H1 (cell line): ENCODE measurements around the gene DIRAS2. TPM values are rescaled to one million over a fixed set of nuclear protein-coding genes. Genes with fewer than 3 reads are reported as not detected.

ENCODE experiments used
- CTCF ChIA-PET: fragments of 300-600 bp; sonication (Branson Sonifier 250); formaldehyde crosslinking; loops from one replicate; lab custom pipeline; 2021; ENCODE audit not compliant: partially characterized antibody; lab: Charles Lee
- POLR2A ChIA-PET: fragments of 300-600 bp; sonication (Branson Sonifier 250); formaldehyde crosslinking; loops from one replicate; lab custom pipeline; 2021; ENCODE audit warnings: inconsistent platforms; ENCODE audit not compliant: partially characterized antibody; lab: Charles Lee
- DNase-seq, 2 experiments: peaks; one replicate each; pipeline versions ENCODE4 v3.0.0 to v3.0.0-alpha.2; 2010 to 2022; ENCODE audit warnings: low spot score in 2 of 2, low read depth in 1 of 2, mixed read lengths in 1 of 2
- FAIRE-seq: peaks from 2 replicates; lab custom pipeline; 2011; peaks lifted over from hg19 to GRCh38; lab: Jason Lieb, UNC
- H2AFZ ChIP-seq: 2 replicates; pipeline ENCODE4 v1.8.1; 2012; ENCODE audit warnings: low read length, inconsistent platforms
- H2AK5ac ChIP-seq: 2 replicates; pipeline ENCODE4 v1.6.1; 2013; ENCODE audit warnings: low read depth, low read length
- H2BK120ac ChIP-seq: replicated peaks from 2 replicates; pipeline ENCODE3; 2013; ENCODE audit warnings: low read depth, low read length, inconsistent platforms
- H2BK12ac ChIP-seq: 2 replicates; pipeline ENCODE4 v1.6.1; 2013; ENCODE audit warnings: low read depth, low read length
- H2BK15ac ChIP-seq: 2 replicates; pipeline ENCODE4 v1.6.1; 2013; ENCODE audit warnings: low read length
- H2BK20ac ChIP-seq: 2 replicates; pipeline ENCODE4 v1.6.1; 2013; ENCODE audit warnings: low read length
- H2BK5ac ChIP-seq: 2 replicates; pipeline ENCODE4 v1.6.1; 2013; ENCODE audit warnings: low read depth, low read length
- H3K14ac ChIP-seq: 2 replicates; pipeline ENCODE4 v1.6.1; 2013; ENCODE audit warnings: inconsistent platforms; ENCODE audit not compliant: insufficient read length
- H3K18ac ChIP-seq: 2 replicates; pipeline ENCODE4 v1.6.1; 2013; ENCODE audit warnings: low read length; ENCODE audit errors: extremely low read depth
- H3K23ac ChIP-seq: 2 replicates; pipeline ENCODE4 v1.6.1; 2013; ENCODE audit warnings: inconsistent platforms; ENCODE audit not compliant: insufficient read length
- H3K23me2 ChIP-seq: 2 replicates; pipeline ENCODE4 v1.6.1; 2013; ENCODE audit warnings: low read depth, low read length
- H3K27ac ChIP-seq: 2 replicates; pipeline ENCODE4 v1.6.1; 2011; ENCODE audit warnings: low read depth, low read length, inconsistent platforms
- H3K27me3 ChIP-seq, 4 experiments: replicated peaks in 1 of 4; 1 replicate in 1 of 4; 2 replicates in 3 of 4; pipeline versions ENCODE4 v1.6.1 to v1.8.1; 2011 to 2013; ENCODE audit warnings: low read length in 3 of 4, mild to moderate bottlenecking in 3 of 4, inconsistent platforms in 2 of 4, mixed read lengths in 2 of 4, moderate library complexity in 1 of 4; ENCODE audit not compliant: control insufficient read depth in 3 of 4, insufficient read depth in 3 of 4; ENCODE audit errors: extremely low read depth in 1 of 4
- H3K36me3 ChIP-seq, 4 experiments: 2 replicates each; pipeline versions ENCODE4 v1.6.1 to v1.8.1; 2011 to 2013; ENCODE audit warnings: mild to moderate bottlenecking in 4 of 4, low read length in 3 of 4, moderate library complexity in 2 of 4, control low read depth in 1 of 4, inconsistent platforms in 1 of 4; ENCODE audit not compliant: insufficient read depth in 4 of 4, control insufficient read depth in 2 of 4
- H3K4ac ChIP-seq: replicated peaks from 2 replicates; pipeline ENCODE3; 2013; ENCODE audit warnings: low read length, low read depth, mixed read lengths, inconsistent platforms; ENCODE audit not compliant: insufficient read length
- H3K4me1 ChIP-seq, 4 experiments: replicated peaks in 1 of 4; 1 replicate in 1 of 4; 2 replicates in 3 of 4; pipeline versions ENCODE4 v1.6.1 to v1.8.1; 2011 to 2013; ENCODE audit warnings: low read length in 3 of 4, inconsistent platforms in 2 of 4, mixed read lengths in 1 of 4; ENCODE audit not compliant: insufficient read depth in 4 of 4, control insufficient read depth in 3 of 4
- H3K4me2 ChIP-seq, 2 experiments: 2 replicates each; pipeline versions ENCODE4 v1.6.1 to v1.8.1; 2011 to 2013; ENCODE audit warnings: low read depth in 2 of 2, low read length in 2 of 2, control low read depth in 1 of 2, inconsistent platforms in 1 of 2, mild to moderate bottlenecking in 1 of 2; ENCODE audit not compliant: insufficient read depth in 1 of 2
- H3K4me3 ChIP-seq, 4 experiments: fragments of 200-600, 300-600 bp in 1 of 4; sonication (generic), shearing (Covaris generic), sonication (Bioruptor Twin) in 1 of 4; 2 replicates each; pipeline versions ENCODE4 v1.5.1 to v1.8.1; 2011 to 2016; ENCODE audit warnings: low read length in 4 of 4, low read depth in 3 of 4, control low read depth in 2 of 4, inconsistent platforms in 2 of 4, mild to moderate bottlenecking in 2 of 4, mixed read lengths in 1 of 4, moderate library complexity in 1 of 4; ENCODE audit not compliant: insufficient read depth in 2 of 4; ENCODE audit errors: extremely low read depth in 1 of 4
- H3K56ac ChIP-seq: replicated peaks from 2 replicates; pipeline ENCODE3; 2013; ENCODE audit warnings: low read depth, mild to moderate bottlenecking, mixed read lengths, low read length, inconsistent platforms; ENCODE audit not compliant: insufficient read length
- H3K79me1 ChIP-seq: 2 replicates; pipeline ENCODE4 v1.6.1; 2013; ENCODE audit warnings: low read depth, low read length, control low read depth
- H3K79me2 ChIP-seq, 2 experiments: 2 replicates each; pipeline versions ENCODE4 v1.6.1 to v1.8.1; 2012 to 2013; ENCODE audit warnings: low read length in 2 of 2, mild to moderate bottlenecking in 2 of 2, inconsistent platforms in 1 of 2; ENCODE audit not compliant: insufficient read depth in 2 of 2, control insufficient read depth in 1 of 2
- H3K9ac ChIP-seq, 4 experiments: replicated peaks in 1 of 4; 1 replicate in 1 of 4; 2 replicates in 3 of 4; pipeline versions ENCODE4 v1.6.1 to v1.8.1; 2011 to 2013; ENCODE audit warnings: low read depth in 3 of 4, low read length in 3 of 4, control low read depth in 2 of 4, mild to moderate bottlenecking in 2 of 4, moderate library complexity in 2 of 4, inconsistent platforms in 1 of 4; ENCODE audit errors: extremely low read depth in 1 of 4
- H3K9me3 ChIP-seq, 2 experiments: 2 replicates each; pipeline versions ENCODE4 v1.6.1 to v1.8.1; 2012 to 2013; ENCODE audit warnings: mild to moderate bottlenecking in 2 of 2, moderate library complexity in 2 of 2, control low read depth in 1 of 2, inconsistent platforms in 1 of 2, low read depth in 1 of 2, low read length in 1 of 2, mixed read lengths in 1 of 2; ENCODE audit not compliant: insufficient read depth in 2 of 2
- H4K20me1 ChIP-seq, 2 experiments: replicated peaks in 1 of 2; 2 replicates each; pipeline versions ENCODE3 to v1.8.1; 2011 to 2013; ENCODE audit warnings: inconsistent platforms in 2 of 2, low read length in 2 of 2, mild to moderate bottlenecking in 1 of 2; ENCODE audit not compliant: insufficient read depth in 2 of 2, control insufficient read depth in 1 of 2
- H4K5ac ChIP-seq: 2 replicates; pipeline ENCODE4 v1.6.1; 2013; ENCODE audit warnings: low read length, low read depth, mixed read lengths, inconsistent platforms; ENCODE audit not compliant: insufficient read length
- H4K8ac ChIP-seq: 2 replicates; pipeline ENCODE4 v1.8.0; 2013; ENCODE audit warnings: mild to moderate bottlenecking, moderate library complexity, low read length, inconsistent platforms; ENCODE audit not compliant: insufficient read depth; ENCODE audit errors: extremely low read depth
- H4K91ac ChIP-seq: replicated peaks from 2 replicates; pipeline ENCODE3; 2013; ENCODE audit warnings: low read length, mixed read lengths, inconsistent platforms; ENCODE audit not compliant: insufficient read length
- FOSL1 ChIP-seq: IDR thresholded peaks from 2 replicates; pipeline ENCODE4 v1.6.1; 2011; ENCODE audit warnings: mild to moderate bottlenecking, low read depth, low read length, moderate library complexity; ENCODE audit not compliant: insufficient read depth
- PHF8 ChIP-seq: fragments of 200-600 bp; sonication (generic); conservative IDR thresholded peaks from 2 replicates; pipeline ENCODE4 v1.7.1; 2012; ENCODE audit warnings: low read depth, mild to moderate bottlenecking, inconsistent platforms, low read length, moderate library complexity
- RAD21 ChIP-seq, 2 experiments: IDR thresholded peaks in 1 of 2; conservative IDR thresholded peaks in 1 of 2; 2 replicates each; pipeline ENCODE4 v1.6.1; 2011; ENCODE audit warnings: low read depth in 2 of 2, low read length in 2 of 2, improper control_type of control experiment in 1 of 2, inconsistent platforms in 1 of 2, mild to moderate bottlenecking in 1 of 2, moderate library complexity in 1 of 2
- SAP30 ChIP-seq: fragments of 300-600 bp; sonication (generic); IDR thresholded peaks from 2 replicates; pipeline ENCODE4 v1.7.1; 2012; ENCODE audit warnings: low read length, moderate library complexity, mild to moderate bottlenecking, inconsistent platforms; ENCODE audit not compliant: insufficient read depth, insufficient replicate concordance
- SP1 ChIP-seq: IDR thresholded peaks from 2 replicates; pipeline ENCODE4 v1.6.1; 2011; ENCODE audit warnings: low read depth, low read length
- TBP ChIP-seq: IDR thresholded peaks from 2 replicates; pipeline ENCODE4 v1.6.1; 2011; ENCODE audit warnings: low read depth, low read length, improper control_type of control experiment
- WGBS, 2 experiments: shearing (Covaris generic) in 1 of 2; methylation state at CpG; one replicate each; pipeline versions ENCODE4 v1.1.6 to v1.1.7; 2013 to 2015; ENCODE audit warnings: low lambda C conversion rate in 2 of 2, mixed read lengths in 2 of 2, inconsistent platforms in 1 of 2, low coverage in 1 of 2, missing lambda C conversion rate in 1 of 2; ENCODE audit not compliant: insufficient replicate concordance in 2 of 2, insufficient coverage in 1 of 2, insufficient read length in 1 of 2; ENCODE audit errors: extremely low coverage in 1 of 2, missing lambda C conversion rate in 1 of 2; 5-methylcytosine and 5-hydroxymethylcytosine counted together
- polyA plus RNA-seq, 7 experiments: library from polyadenylated mRNA; depleted of rRNA in 3 of 7; stranded (reverse) in 5 of 7; unstranded in 2 of 7; fragments of >200 nt in 5 of 7; fragments of 200-250 nt in 2 of 7; gene quantifications; 1 replicate in 5 of 7; 2 replicates in 1 of 7; 4 replicates in 1 of 7; pipeline versions ENCODE4 v1.2.1 to v1.2.3, GENCODE V29; 2011 to 2013; ENCODE audit warnings: missing spikeins in 2 of 7, mixed read lengths in 2 of 7
- total RNA-seq: library from RNA; stranded (reverse); fragmentation: NEBNext Ultra II Directional; extraction: Animal tissue kit (Norgen Biotek cat#: 25700); gene quantifications from 2 replicates; pipeline ENCODE4 v1.2.1, GENCODE V29; 2021

Gene DIRAS2
- total and polyA plus RNA-seq, 2 of the 8 experiments (the other 6 are each of a cell fraction or from before 2014, with no cell fraction given), result 0.06 to 0.15 TPM

GRCh38 chr9:90612957-90613356 lies 29.7 kb downstream of the DIRAS2 start:
- DNase-seq, result no peak
- Histone ChIP-seq H2AK5ac (no peak overlapping the region), H3K36me3 (no peaks in the 10 kb centered on the region), H2BK12ac (no peak overlapping the region), H3K27me3 (no peaks in the 10 kb centered on the region), H3K27ac (no peak overlapping the region), H3K18ac (no peak overlapping the region), H3K4ac (no peak overlapping the region), H4K8ac (no peak overlapping the region), H4K91ac (no peak overlapping the region), H2BK5ac (no peak overlapping the region), H2BK120ac (no peak overlapping the region), H3K79me1 (no peaks in the 10 kb centered on the region), H3K9ac (no peak overlapping the region; a peak in 2 of 7 replicates), H3K79me2 (no peaks in the 10 kb centered on the region), H4K20me1 (no peaks in the 10 kb centered on the region), H3K23ac (no peak overlapping the region), H2BK20ac (no peak overlapping the region), H3K4me3 (no peak overlapping the region), H3K4me2 (no peak overlapping the region), H2AFZ (no peak overlapping the region), H3K4me1 (no peaks in the 10 kb centered on the region; a peak in 1 of 7 replicates), H3K9me3 (no peaks in the 10 kb centered on the region), H4K5ac (no peak overlapping the region), H3K14ac (no peak overlapping the region), H2BK15ac (no peak overlapping the region), H3K56ac (no peak overlapping the region), H3K23me2 (no peaks in the 10 kb centered on the region; the same call in 1 of the 2 replicates)
- TF ChIP-seq PHF8 (no peak), SP1 (no peak), RAD21 (IDR thresholded peaks at IDR 0.05 in 1 of 2, conservative IDR thresholded peaks at IDR 0.05 in 1 of 2; ENCODE audit: low read depth in 2 of 2, low read length in 2 of 2) (peak in 1 of 2 experiments; percentile 14; a peak in 1 of 4 replicates), SAP30 (no peak), TBP (no peak), FOSL1 (no peak)
- 95% methylated on average over 14 of the region's 14 CpGs; no CpG with 5 or more reads in 1 of the 2 experiments for WGBS, 2 experiments
- FAIRE-seq, result no peak
- CTCF ChIA-PET, result interaction anchor here (1.1 to 1.6 kb wide), 2 partner anchors 24 to 30 kb away, joined by 3 to 5 read pairs; partner anchors contain the start of gene DIRAS2
- POLR2A ChIA-PET, result no interaction called here
